Mucosa of stomach (tissue), 1 donor: Measurements from ENCODE around the gene CYBB.
"Not testable (repeated sequence)": the region's sequence is repeated elsewhere in the genome, so short reads cannot be mapped to it uniquely, and the experiment has no call there.

Source experiments
- H3K27me3 ChIP-seq: one replicate; pipeline ENCODE4 v1.7.0; 2013; ENCODE audit warnings: mild to moderate bottlenecking, low read length; ENCODE audit not compliant: control insufficient read depth, insufficient read depth
- H3K36me3 ChIP-seq: one replicate; pipeline ENCODE4 v1.7.0; 2013; ENCODE audit warnings: low read length; ENCODE audit not compliant: control insufficient read depth, insufficient read depth
- H3K4me1 ChIP-seq: one replicate; pipeline ENCODE4 v1.7.0; 2013; ENCODE audit warnings: mild to moderate bottlenecking, low read length; ENCODE audit not compliant: control insufficient read depth, insufficient read depth
- H3K4me3 ChIP-seq: one replicate; pipeline ENCODE4 v1.7.0; 2013; ENCODE audit warnings: low read length
- H3K9ac ChIP-seq: one replicate; pipeline ENCODE4 v1.7.0; 2013; ENCODE audit warnings: mild to moderate bottlenecking, low read length, moderate library complexity
- H3K9me3 ChIP-seq: one replicate; pipeline ENCODE4 v1.7.0; 2013; ENCODE audit warnings: mild to moderate bottlenecking, low read length, moderate library complexity; ENCODE audit not compliant: control insufficient read depth
- donor health status: Pancreatic carcinoma.

The CYBB gene

DNA sequence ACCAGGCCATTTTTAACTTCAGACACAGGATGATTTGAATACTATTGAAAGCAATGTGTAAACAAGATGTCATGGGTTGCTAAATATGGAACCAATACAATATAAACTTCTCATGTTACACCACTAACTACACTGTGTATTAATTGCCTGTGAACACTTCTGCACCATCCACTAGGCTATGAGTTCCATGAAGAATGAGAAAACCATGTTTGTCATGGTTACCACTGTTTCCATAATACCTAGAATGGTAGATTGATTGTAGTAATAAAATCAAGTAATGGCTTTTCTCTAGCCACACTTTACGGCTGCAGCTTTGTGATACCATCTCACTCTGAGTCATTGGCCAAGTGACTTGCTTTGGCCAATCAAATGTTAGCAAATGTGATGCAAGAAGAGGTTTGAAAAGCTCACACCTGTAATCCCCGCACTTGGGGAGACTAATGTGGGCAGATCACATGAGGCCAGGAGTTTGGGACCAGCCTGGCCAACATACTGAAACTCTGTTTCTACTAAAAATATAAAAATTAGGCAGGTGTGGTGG is 19.9 kb upstream of the CYBB start:
- Histone ChIP-seq H3K4me3 (no peak overlapping the region), H3K9ac (no peak overlapping the region), H3K9me3 (no peaks in the 10 kb centered on the region)

GRCh38 chrX:37763400-37763799 is 16.5 kb upstream of the CYBB start:
- Histone ChIP-seq H3K4me3 (no peak overlapping the region), H3K27me3 (no peaks in the 10 kb centered on the region), H3K36me3 (no peaks in the 10 kb centered on the region), H3K9me3 (no peaks in the 10 kb centered on the region), H3K4me1 (no peaks in the 10 kb centered on the region), H3K9ac (no peak overlapping the region)

More for the DNA sequence above, 19.9 kb upstream of the CYBB start:
- H3K27me3 ChIP-seq: no peaks in the 10 kb centered on the region
- no peaks in the 10 kb centered on the region for H3K36me3 ChIP-seq
- H3K4me1 ChIP-seq: no peaks in the 10 kb centered on the region

DNA sequence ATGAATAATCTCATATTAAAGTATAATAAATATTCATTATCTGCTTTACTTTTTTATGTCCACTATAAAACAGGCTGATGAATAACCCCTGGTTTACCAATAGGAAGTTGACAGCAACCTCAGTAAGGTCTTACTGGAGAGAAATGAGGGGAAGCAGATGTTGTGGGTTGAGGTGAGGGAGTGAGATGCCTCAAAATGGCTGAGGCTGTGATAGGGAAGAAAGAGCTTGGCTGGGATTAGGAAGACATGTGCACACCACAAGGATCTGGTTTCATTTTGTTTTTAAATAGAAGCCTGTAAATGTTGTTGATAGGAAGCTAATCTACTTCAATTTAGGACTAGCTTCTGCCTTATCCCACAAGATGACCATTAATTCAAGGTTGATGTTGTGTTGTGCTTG is 14.4 kb upstream of the CYBB start:
- Histone ChIP-seq H3K4me1 (no peaks in the 10 kb centered on the region), H3K27me3 (no peaks in the 10 kb centered on the region), H3K9ac (no peak overlapping the region), H3K9me3 (no peaks in the 10 kb centered on the region), H3K36me3 (no peaks in the 10 kb centered on the region), H3K4me3 (no peak overlapping the region)

- H3K9ac ChIP-seq: no peak overlapping the region
Measured at GRCh38 chrX:37767430-37767829, 12.4 kb upstream of the CYBB start.

GRCh38 chrX:37768866-37769265 is 11.0 kb upstream of the CYBB start:
- H3K36me3 ChIP-seq: not testable (repeated sequence)

More at GRCh38 chrX:37767430-37767829, 12.4 kb upstream of the CYBB start:
- Histone ChIP-seq H3K4me3 (no peak overlapping the region), H3K4me1 (no peaks in the 10 kb centered on the region), H3K36me3 (no peaks in the 10 kb centered on the region), H3K9me3 (no peaks in the 10 kb centered on the region), H3K27me3 (no peaks in the 10 kb centered on the region)

GRCh38 chrX:37776283-37776986 is 3.4 kb upstream of the CYBB start:
- Histone ChIP-seq H3K4me3 (no peak overlapping the region), H3K9me3 (no peaks in the 10 kb centered on the region), H3K36me3 (no peaks in the 10 kb centered on the region), H3K27me3 (no peaks in the 10 kb centered on the region), H3K4me1 (no peaks in the 10 kb centered on the region), H3K9ac (no peak overlapping the region)

More at GRCh38 chrX:37768866-37769265, 11.0 kb upstream of the CYBB start:
- H3K27me3 ChIP-seq, H3K4me3 ChIP-seq, H3K9ac ChIP-seq, H3K4me1 ChIP-seq, H3K9me3 ChIP-seq: not testable (repeated sequence)

DNA sequence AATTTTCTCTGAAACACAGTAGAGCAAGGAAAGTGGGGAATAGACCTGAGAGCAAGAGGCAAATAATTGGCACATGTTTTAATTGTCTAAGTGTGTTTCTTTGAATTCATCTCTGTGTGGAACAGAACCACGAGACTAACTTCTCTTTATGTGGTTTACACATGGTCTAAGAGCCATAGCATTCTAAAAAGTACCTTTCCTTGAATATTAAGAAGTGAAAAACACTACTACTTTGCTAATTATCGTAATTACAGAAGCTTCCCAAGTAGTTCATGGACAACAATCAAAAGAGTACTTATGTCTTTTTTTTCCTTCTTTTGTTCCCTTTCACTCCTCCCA is 2.9 kb upstream of the CYBB start:
- H3K4me3 ChIP-seq: no peak overlapping the region
- no peaks in the 10 kb centered on the region for H3K36me3 ChIP-seq
- H3K27me3 ChIP-seq: no peaks in the 10 kb centered on the region
- H3K4me1 ChIP-seq: no peaks in the 10 kb centered on the region
- H3K9ac ChIP-seq: no peak overlapping the region
- H3K9me3 ChIP-seq: no peaks in the 10 kb centered on the region

- no peak overlapping the region for H3K4me3 ChIP-seq
- no peaks in the 10 kb centered on the region for H3K36me3 ChIP-seq
- no peaks in the 10 kb centered on the region for H3K27me3 ChIP-seq
- no peaks in the 10 kb centered on the region for H3K4me1 ChIP-seq
- H3K9ac ChIP-seq: no peak overlapping the region
- no peaks in the 10 kb centered on the region for H3K9me3 ChIP-seq
Measured at GRCh38 chrX:37781081-37781480, 1.2 kb downstream of the CYBB start.

DNA sequence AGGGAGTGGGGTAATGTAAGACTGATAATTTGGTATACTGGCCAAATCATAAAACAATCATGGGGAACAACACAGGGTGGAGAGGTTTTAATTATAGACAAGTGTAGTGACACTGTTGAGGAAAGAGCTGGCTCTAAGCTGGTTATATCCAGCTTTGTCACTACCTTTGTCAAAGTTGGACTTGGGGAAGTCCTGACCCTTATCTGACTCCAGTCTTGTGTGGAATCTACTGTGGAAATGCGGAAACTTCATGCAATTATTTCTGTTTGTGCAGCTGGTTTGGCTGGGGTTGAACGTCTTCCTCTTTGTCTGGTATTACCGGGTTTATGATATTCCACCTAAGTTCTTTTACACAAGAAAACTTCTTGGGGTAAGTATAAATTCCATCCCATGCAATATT is 2.0 kb downstream of the CYBB start:
- Histone ChIP-seq H3K4me3 (no peak overlapping the region), H3K36me3 (no peaks in the 10 kb centered on the region), H3K4me1 (no peaks in the 10 kb centered on the region), H3K9me3 (no peaks in the 10 kb centered on the region), H3K27me3 (no peaks in the 10 kb centered on the region), H3K9ac (no peak overlapping the region)

GRCh38 chrX:37782359-37782758 is 2.5 kb downstream of the CYBB start:
- no peak overlapping the region for H3K4me3 ChIP-seq
- H3K27me3 ChIP-seq: no peaks in the 10 kb centered on the region
- no peaks in the 10 kb centered on the region for H3K36me3 ChIP-seq
- H3K9me3 ChIP-seq: no peaks in the 10 kb centered on the region
- H3K9ac ChIP-seq: no peak overlapping the region
- no peaks in the 10 kb centered on the region for H3K4me1 ChIP-seq

- no peaks in the 10 kb centered on the region for H3K27me3 ChIP-seq
- H3K36me3 ChIP-seq: no peaks in the 10 kb centered on the region
- no peak overlapping the region for H3K4me3 ChIP-seq
- no peak overlapping the region for H3K9ac ChIP-seq
- no peaks in the 10 kb centered on the region for H3K9me3 ChIP-seq
- no peaks in the 10 kb centered on the region for H3K4me1 ChIP-seq
Measured at GRCh38 chrX:37783305-37783704, 3.4 kb downstream of the CYBB start.

DNA sequence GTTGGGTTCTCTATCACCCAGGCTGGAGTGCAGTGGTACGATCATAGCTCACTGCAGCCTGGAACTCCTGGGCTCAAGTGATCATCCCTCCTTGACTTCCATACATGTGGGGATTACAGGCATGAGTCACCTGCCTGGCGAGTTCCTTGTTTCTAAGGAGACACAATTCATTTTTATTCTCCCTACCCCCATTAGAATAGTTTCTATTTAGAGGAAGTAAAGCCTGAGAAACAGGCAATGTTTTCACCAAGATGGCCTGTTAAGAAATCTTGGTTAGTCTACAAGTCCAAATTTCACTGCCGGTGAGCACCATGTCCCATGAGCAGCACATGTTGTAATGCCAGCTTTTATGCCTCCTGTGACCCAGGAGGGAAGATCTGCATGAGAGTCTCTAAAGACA is 5.7 kb downstream of the CYBB start:
- Histone ChIP-seq H3K4me1 (no peaks in the 10 kb centered on the region), H3K9ac (no peak overlapping the region)

More for the DNA sequence above, 5.7 kb downstream of the CYBB start:
- no peaks in the 10 kb centered on the region for H3K36me3 ChIP-seq
- no peaks in the 10 kb centered on the region for H3K27me3 ChIP-seq
- no peak overlapping the region for H3K4me3 ChIP-seq
- H3K9me3 ChIP-seq: no peaks in the 10 kb centered on the region
